ENCODE measurements around the gene SEPTIN1.
"Not testable (repeated sequence)": the region's sequence is repeated elsewhere in the genome, so short reads cannot be mapped to it uniquely, and the experiment has no call there.

- TF ChIP-seq POLR2A (IDR thresholded peaks at IDR 0.05; ENCODE audit: low read length); GATA1 (IDR thresholded peaks at IDR 0.05; ENCODE audit: low read depth, low read length): not testable (repeated sequence)
These were observed 43.6 kb downstream of the SEPTIN1 start for GRCh38 chr16:30338715-30339114.

Data from erythroblast (primary cell).